Activated T-cell treated with anti-CD3 and anti-CD28 coated beads, Interleukin-2, amount 50 U/mL, for 48 hours (primary cell): ENCODE measurements around the gene AMPH.
"Not testable (repeated sequence)": the region's sequence is repeated elsewhere in the genome, so short reads cannot be mapped to it uniquely, and the experiment has no call there.

Source experiments
- DNase-seq, 2 experiments: peaks; one replicate each; pipeline ENCODE4 v3.0.0-alpha.2; 2020

The AMPH gene

GRCh38 chr7:38385682-38386081, 245.5 kb downstream of the AMPH start:
- DNase-seq: no peak

DNA sequence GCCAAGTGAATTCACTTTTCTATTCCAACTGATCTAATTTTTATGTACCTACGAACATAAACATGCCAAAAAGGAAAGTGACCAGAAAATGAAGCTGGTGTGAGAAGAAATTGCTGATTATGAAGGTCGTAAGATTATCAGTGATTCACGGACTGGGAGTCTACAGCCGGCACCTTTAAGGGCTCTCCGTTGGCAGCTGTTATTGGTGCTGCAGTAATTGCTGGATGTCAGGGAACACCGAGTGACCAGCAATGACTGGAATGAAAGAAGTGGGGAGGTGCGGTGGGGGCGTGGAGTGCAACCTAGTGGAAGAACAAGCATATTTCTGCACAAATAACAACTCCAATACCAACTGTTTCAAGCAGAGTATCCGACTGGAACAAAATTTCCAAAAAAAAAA, 247.9 kb downstream of the AMPH start:
- no peak for DNase-seq

GRCh38 chr7:38382684-38383083, 248.5 kb downstream of the AMPH start:
- DNase-seq: no peak

GRCh38 chr7:38375453-38375852, 255.7 kb downstream of the AMPH start:
- no peak for DNase-seq

GRCh38 chr7:38374507-38374906, 256.7 kb downstream of the AMPH start:
- peak; percentile 58 to 62 for DNase-seq

DNA sequence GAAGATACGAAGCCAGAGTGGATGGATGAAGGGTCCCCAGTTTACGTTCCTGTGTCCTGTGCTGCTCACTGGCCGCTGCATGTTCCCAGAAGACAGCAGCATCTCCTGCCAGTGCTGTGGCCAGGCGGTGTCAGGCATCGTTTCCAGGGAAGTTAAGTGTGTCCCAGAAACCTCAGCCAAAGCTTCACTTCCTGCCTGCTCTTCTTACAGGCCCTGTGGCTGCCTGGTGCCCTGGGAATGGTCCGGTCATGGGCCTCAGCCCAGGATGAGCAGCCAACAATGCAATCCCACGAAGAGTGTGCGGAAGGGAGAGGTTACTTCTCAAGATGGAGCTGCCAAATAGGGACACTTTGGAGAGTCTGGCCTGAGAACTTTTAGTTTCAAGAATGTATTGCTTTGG, 258.0 kb downstream of the AMPH start:
- DNase-seq: no peak

DNA sequence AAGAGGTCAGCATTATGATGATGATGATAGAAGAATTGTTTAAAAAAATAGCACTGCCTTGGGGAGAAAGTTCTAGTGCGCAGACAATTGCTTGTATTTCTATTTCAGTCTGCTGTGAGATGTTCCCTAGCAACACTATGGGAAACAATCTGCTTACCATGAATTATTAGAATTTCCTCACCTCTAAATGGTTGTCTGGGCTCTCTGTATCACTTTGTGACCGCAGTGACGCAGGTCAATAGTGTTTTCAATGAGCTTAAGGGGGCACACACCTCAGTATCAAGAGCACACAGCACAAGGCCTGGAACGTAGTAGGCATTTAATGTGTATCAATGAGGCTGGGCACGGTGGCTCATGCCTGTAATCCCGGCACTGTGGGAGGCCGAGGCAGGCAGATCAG, 258.9 kb downstream of the AMPH start:
- DNase-seq: no peak

DNA sequence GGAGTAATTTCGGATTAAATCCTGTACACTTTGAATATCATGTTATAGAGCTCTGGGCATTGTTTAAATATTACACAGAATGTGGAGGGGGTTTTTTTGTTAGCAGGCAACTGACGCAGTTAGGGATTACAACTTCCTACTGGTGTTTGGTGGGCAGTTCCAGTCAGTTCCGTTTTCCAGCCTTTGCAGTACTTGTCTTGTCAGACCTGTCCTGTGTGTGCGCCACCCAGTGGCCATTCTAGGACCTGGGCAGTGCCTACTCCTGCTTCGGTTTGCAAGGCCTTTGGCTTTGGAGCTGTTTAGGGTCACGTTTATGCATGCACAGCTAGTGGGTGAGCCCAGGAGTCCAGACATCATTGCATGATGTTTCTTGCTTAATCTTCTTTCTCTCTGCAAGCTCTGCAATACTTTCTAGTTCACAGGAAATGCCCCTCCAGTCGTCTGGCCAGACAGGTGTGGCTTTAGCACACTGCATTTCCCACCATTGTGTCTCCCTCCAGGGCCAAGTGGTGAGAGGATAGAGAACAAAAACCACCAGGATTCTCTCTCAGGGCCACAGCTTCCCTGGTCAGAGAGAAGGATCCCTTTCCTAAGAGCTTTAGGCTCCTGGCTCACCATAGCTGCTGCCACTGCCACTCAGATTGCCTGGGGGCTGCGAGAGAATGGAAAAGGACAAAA, 261.2 kb downstream of the AMPH start:
- peak; percentile 88 to 89 for DNase-seq

- peak; percentile 87 for DNase-seq
Observed at GRCh38 chr7:38368191-38368605, 263.0 kb downstream of the AMPH start.

GRCh38 chr7:38367301-38367890, 263.8 kb downstream of the AMPH start:
- DNase-seq: peak; percentile 30 to 34

- DNase-seq: peak; percentile 78 to 83
Observed at GRCh38 chr7:38363379-38363778, 267.8 kb downstream of the AMPH start.

GRCh38 chr7:38362611-38363237, 268.4 kb downstream of the AMPH start:
- peak; percentile 54 to 69 for DNase-seq

- DNase-seq: no peak
Observed at GRCh38 chr7:38360776-38361175, 270.4 kb downstream of the AMPH start.

- peak; percentile 81 to 86 for DNase-seq
Observed at GRCh38 chr7:38359071-38359601, 272.0 kb downstream of the AMPH start.

DNA sequence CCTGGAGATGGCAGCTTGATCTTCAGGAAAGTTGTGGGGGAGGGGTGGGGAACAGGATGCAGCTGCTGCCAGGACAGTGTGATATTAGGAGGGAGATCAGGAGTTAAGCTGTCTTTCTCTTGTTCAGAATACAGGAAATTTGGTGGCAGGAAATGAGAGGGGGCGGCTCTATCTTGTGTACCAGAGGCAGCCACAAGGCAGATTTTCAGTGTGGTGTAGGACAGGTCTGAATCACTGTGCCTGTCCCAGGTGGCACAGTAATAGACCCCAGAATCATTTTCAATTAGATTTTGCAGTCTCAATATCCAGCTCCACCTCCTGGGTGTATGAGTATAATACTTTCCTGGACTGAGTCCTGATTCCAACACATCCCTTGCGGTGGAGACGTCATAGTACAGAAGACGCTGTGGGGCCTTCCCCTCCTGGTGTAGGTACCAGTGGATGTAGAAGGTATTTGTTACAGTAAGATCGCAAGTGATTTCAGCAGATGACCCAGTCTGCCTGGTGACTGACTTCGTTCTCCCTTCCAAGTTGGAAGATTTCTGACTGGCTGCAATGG, 272.8 kb downstream of the AMPH start:
- peak; percentile 57 to 64 for DNase-seq

- DNase-seq: peak; percentile 77 to 79
Observed at GRCh38 chr7:38354271-38354851, 276.8 kb downstream of the AMPH start.

DNA sequence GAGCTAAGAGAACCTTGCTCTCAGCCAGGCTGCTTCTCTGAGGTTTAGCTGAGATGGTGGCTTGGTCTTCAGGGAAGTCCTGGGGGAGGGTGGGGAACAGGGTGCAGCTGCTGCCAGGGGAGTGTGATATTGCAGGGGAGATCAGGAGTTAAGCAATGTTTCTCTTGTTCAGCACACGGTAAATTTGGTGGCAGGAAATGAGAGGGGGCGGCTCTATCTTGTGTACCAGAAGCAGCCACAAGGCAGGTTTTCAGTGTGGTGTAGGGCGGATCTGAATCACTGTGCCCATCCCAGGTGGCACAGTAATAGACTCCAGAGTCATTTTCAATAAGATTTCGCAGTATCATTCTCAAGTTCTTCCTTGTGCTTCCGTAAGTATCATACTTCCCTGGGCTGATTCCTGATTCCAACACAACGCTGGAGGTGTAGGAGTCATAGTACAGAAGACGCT, 277.7 kb downstream of the AMPH start:
- peak; percentile 47 to 57 for DNase-seq

- no peak for DNase-seq
Observed at GRCh38 chr7:38351601-38352000, 279.6 kb downstream of the AMPH start.

- DNase-seq: not testable (repeated sequence)
Observed at GRCh38 chr7:38350777-38351176, 280.4 kb downstream of the AMPH start.

DNA sequence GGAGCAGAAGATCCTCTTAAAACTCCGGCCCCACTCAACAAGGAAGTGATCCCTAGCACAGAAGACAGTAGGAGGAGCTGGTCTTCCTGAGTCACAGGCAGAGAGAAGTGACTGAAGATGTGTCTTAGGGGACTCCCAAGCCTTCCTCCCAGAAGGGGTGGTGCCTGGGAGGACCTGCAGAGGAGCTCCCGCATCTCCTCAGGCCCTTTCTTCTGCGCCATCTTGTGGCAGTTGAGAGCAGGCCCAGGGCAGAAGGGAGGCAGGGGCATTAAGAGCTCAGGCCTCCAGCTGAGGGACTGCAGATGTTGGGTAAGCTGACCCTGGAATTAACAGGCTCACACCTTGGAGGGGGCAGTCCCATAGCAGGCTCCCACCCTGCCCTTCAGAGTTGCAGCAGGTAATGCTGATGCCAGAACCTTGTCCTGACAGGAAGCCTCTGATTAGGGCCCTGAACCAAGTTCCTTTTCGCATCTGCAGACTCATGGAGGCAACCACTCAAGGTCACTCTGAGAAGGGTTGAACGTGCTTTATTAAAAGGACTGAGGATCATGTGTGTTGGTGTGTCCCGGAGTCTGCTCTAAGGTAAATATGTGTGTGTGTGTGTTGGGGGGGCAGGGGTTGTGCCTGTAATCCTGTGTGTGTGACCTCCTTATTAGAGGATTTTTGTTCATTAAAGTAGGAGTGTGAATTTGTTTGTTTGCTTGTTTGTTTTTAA, 281.1 kb downstream of the AMPH start:
- DNase-seq: peak; percentile 69 to 77

DNA sequence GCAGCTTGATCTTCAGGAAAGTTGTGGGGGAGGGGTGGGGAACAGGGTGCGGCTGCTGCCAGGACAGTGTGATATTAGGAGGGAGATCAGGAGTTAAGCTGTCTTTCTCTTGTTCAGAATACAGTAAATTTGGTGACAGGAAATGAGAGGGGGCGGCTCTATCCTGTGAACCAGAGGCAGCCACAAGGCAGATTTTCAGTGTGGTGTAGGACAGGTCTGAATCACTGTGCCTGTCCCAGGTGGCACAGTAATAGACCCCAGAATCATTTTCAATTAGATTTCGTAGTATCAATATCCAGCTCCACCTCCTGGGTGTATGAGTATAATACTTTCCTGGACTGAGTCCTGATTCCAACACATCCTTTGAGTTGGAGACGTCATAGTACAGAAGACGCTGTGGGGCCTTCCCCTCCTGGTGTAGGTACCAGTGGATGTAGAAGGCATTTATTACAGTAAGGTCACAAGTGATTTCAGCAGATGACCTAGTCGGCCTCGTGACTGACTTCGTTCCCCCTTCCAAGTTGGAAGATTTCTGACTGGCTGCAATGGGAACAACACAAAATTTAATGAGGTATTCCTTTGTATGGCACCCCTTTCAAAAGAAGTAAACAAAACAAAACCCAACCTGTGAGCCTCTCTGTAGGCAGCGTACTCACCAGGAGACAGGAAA, 281.9 kb downstream of the AMPH start:
- DNase-seq: not testable (repeated sequence)
